RWPE1 (cell line): ENCODE data around the gene PIP5K1C.

Source experiments
- CTCF ChIA-PET: fragments of 350-600 bp; sonication (Branson Sonifier 250); formaldehyde crosslinking; extraction: SDS; loops from one replicate; lab custom pipeline; 2021; lab: Yijun Ruan, JAX
- POLR2A ChIA-PET: fragments of 400-600 bp; formaldehyde crosslinking; extraction: SDS; loops from one replicate; lab custom pipeline; 2020; ENCODE audit warnings: antibody characterized with exemption; ENCODE audit not compliant: low non-redundant PET; lab: Yijun Ruan, JAX
- DNase-seq: peaks from one replicate; pipeline ENCODE4 v3.0.0; 2012; ENCODE audit warnings: low spot score
- H3K27ac ChIP-seq: fragments of 450-650 bp; 2 replicates; pipeline ENCODE4 v1.5.1; 2017
- TF ChIP-seq, protein P1 (sequence below): fragments of 450-650 bp; conservative IDR thresholded peaks from 2 replicates; pipeline ENCODE4 v1.5.1; 2017; ENCODE audit warnings: low read depth, mild to moderate bottlenecking

The PIP5K1C gene

DNA sequence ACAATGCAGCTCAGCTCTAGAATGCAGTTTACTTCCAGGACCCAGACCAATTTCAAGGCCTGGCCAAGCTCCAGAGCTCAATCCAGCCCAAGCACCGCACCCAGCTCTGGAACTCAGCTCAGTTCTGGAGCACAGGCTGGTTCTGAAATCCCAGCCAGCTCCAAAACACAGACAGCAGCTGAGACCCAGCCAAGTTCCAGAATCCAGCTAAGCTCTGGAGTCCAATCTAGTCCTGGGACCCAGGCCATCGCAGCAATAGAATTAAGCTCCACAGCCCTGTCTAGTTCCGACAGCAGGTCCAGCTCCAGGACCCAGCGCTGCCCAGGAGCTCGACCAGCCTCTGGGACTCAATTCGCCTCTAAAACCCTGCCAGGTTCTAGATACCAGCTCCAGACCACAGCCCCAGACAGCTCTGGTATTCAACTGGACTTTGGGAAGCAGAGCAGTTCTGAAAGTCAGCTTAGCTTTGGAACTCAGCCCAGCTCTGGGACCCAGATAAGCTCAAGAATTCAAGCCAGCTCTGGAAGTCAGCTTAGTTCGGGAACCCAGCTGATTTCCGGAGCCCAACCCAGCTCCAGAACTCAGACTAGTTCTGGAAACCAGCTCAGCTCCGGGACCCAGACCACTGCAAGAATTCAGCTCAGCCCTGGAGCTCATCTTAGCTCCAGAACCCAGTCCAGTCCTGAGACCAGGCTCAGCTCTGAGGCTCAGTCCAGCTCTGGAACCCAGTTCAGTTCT lies 108.2 kb downstream of the PIP5K1C start:
- no peak overlapping the region for H3K27ac ChIP-seq
- TF ChIP-seq, protein P1, sequence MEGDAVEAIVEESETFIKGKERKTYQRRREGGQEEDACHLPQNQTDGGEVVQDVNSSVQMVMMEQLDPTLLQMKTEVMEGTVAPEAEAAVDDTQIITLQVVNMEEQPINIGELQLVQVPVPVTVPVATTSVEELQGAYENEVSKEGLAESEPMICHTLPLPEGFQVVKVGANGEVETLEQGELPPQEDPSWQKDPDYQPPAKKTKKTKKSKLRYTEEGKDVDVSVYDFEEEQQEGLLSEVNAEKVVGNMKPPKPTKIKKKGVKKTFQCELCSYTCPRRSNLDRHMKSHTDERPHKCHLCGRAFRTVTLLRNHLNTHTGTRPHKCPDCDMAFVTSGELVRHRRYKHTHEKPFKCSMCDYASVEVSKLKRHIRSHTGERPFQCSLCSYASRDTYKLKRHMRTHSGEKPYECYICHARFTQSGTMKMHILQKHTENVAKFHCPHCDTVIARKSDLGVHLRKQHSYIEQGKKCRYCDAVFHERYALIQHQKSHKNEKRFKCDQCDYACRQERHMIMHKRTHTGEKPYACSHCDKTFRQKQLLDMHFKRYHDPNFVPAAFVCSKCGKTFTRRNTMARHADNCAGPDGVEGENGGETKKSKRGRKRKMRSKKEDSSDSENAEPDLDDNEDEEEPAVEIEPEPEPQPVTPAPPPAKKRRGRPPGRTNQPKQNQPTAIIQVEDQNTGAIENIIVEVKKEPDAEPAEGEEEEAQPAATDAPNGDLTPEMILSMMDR = no peak
- ChIA-PET POLR2A (no interaction called here), CTCF (interaction anchor here (1.6 kb wide), 1 partner anchor 47 kb away, joined by 7 read pairs; no protein-coding TSS in a partner anchor)
- DNase-seq = no peak

DNA sequence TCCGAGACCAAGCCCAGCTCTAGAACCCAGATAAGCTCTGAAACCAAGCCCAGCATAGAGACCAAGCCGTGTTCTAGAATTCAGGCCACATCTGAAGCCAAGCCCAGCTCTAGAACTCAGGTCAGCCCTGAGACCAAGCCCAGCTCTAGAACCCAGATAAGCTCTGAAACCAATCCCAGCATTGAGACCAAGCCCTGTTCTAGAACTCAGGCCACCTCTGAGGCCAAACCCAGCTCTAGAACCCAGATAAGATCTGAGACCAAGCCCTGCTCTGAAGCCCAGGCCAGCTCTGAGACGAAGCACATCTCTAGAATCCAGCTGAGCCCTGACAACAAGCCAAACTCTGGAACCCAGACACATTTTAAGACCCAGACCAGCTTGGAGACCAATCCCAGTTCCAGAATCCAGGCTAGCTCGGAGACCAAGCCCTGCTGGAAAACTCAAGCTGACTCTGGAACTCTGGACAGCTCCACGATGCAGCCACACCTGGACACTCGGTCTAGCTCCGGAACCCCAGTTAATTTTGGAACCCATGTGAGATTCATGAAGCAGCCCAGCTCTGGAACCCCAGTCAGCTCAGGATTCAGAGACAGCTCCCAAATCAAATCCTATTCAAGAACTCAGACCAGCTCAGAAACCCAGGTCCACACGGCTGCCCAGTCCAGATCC lies 109.1 kb downstream of the PIP5K1C start:
- TF ChIP-seq, protein P1 = no peak
- H3K27ac ChIP-seq = no peak overlapping the region
- CTCF ChIA-PET = interaction anchor here (0.6 to 1.6 kb wide), 2 partner anchors 46 to 75 kb away, joined by 5 to 7 read pairs; no protein-coding TSS in a partner anchor
- POLR2A ChIA-PET = no interaction called here
- DNase-seq = no peak

DNA sequence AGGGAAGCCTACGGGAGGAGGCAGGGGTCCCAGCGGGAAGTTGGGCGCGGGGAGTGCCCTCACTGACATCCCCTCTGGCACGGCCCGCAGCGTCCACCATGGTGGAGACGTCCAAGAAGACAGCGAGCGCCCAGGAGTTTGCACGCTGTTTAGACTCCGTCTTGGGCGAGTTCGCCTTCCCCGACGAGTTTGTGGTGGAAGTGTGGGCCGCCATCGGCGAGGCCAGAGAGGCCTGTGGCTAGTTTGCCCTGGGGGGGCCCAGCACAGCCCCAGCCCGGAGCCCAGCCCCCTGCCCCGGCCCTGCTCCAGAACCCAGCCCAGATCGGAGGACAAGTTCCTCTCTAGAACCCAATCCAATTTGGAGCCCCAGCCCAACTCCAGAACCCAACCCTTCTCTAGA lies 110.3 kb downstream of the PIP5K1C start:
- TF ChIP-seq, protein P1 = no peak
- CTCF ChIA-PET = no interaction called here
- H3K27ac ChIP-seq = no peak overlapping the region
- DNase-seq = no peak
- POLR2A ChIA-PET = no interaction called here

DNA sequence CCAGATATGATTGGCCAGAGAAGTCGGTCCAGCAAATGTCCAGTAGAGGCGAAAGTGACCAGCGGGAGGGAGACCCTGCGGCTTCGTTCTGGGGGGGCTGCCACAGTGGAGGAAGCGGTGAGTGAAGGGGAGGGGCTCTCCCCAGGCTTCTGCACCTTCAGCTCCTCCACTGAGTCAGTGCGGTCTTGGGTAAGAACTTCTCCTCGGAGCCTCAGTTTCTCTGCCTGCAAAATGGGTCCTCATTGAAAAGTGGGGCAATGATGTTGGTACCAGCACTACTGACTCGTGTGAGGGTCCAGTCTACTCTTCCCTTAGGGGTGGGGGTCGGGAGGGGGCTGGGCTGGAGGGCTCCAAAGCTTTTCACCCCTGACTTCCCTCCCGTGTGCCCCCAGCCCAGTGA lies 110.8 kb downstream of the PIP5K1C start:
- CTCF ChIA-PET = no interaction called here
- TF ChIP-seq, protein P1 = no peak
- POLR2A ChIA-PET = no interaction called here
- no peak overlapping the region for H3K27ac ChIP-seq
- no peak for DNase-seq

DNA sequence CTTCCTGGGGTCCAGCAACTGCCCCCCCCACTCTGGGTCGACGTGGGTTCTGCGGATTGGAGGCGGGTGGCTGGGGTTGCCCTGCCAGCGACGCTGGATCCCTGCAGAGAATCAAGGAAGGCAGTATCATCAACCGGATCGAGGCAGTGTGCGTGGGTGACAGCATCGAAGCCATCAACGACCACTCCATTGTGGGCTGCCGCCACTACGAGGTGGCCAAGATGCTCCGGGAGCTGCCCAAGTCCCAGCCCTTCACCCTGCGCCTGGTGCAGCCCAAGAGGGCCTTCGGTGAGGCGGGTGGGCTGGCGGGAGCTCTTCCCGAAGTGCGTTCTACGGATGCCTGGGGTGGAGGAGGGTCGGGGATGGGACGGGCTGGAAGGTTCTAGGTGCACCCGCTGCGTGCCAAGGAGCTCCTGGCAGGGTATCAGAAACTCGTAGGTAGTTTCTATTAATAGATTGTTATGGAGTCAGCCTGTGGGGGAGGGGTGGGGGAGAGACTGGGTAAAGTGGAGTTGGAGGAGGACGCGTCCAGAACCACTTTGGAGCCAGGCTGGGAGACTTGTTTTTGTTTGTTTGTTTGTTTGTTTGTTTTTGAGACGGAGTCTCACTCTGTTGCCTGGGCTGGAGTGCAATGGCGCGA lies 113.4 kb downstream of the PIP5K1C start:
- TF ChIP-seq, protein P1 = no peak
- ChIA-PET POLR2A (no interaction called here), CTCF (interaction anchor here (0.8 kb wide), 1 partner anchor 42 kb away, joined by 3 read pairs; no protein-coding TSS in a partner anchor)
- no peak overlapping the region for H3K27ac ChIP-seq
- DNase-seq = no peak

DNA sequence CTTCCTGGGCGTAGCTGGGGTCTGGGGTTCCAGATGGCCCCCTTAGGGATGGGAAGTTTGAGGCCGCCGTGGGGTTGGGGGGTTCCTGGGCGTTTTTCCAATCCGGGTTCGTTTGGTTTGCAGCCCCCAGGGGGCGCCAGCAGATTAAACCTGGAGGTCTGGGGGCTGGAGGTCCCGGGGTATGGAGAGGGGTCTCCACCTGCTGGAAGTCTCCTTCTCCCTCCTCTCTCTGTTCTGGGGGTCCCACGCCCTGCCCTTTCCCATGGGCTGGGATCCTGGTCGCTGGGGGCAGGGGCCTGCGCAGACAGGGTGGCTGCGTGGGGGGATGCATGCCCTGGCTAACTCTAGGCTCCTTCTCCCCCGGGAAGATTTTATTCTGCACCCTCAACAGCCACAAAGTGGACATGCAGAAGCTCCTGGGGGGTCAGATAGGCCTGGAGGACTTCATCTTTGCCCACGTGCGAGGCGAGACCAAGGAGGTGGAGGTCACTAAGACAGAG lies 114.1 kb downstream of the PIP5K1C start:
- POLR2A ChIA-PET = no interaction called here
- H3K27ac ChIP-seq = no peak overlapping the region
- no peak for DNase-seq
- TF ChIP-seq, protein P1 = 0 out of 2 replicates have a peak, but pooled peaks have one; percentile 12
- CTCF ChIA-PET = interaction anchor here (0.7 to 1.4 kb wide), 3 partner anchors 11 to 218 kb away, joined by 3 to 4 read pairs (median 3); no protein-coding TSS in a partner anchor
